Liver (tissue), 3 donors: ENCODE measurements around the gene NLK.

Experiments used
- FOXA1 ChIP-seq: IDR thresholded peaks from 2 replicates; pipeline ENCODE4 v1.6.1; 2016; ENCODE audit warnings: antibody characterized with exemption
- GABPA ChIP-seq, 2 donors: IDR thresholded peaks in 1 of 2; conservative IDR thresholded peaks in 1 of 2; 2 replicates each; pipeline ENCODE4 v1.6.1; 2016; ENCODE audit warnings: antibody characterized with exemption in 2 of 2, mild to moderate bottlenecking in 1 of 2, moderate library complexity in 1 of 2
- TF ChIP-seq, protein P1 (sequence below): IDR thresholded peaks from 2 replicates; pipeline ENCODE4 v1.6.1; 2016; ENCODE audit warnings: antibody characterized with exemption
- TF ChIP-seq, protein P2 (sequence below): fragments of 150-350 bp; IDR thresholded peaks from 2 replicates; pipeline ENCODE4 v1.5.1; 2017; ENCODE audit warnings: improper control_type of control experiment, low read depth, low read length; ENCODE audit not compliant: missing input control
- donor health status: healthy.
- donor health status: healthy.

DNA sequence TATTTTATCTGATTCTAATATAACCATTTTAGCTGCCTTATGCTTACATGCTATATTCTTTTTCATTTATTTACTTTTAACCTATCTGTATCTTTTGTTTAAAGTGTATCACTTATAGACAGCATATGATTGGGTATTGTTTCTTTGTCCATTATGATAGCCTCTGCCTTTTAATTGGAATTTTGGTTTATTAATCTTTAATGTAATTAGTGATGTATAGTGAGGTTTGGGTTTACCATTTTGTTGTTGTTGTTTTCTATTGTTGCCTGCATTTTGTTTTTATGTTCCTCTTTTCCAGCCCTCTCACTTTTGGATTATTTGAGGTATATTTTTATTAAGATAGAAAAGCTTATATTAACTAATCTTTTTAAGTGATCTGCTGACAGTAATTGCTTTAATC, 59.4 kb downstream of the NLK start:
- TF ChIP-seq, protein P1, sequence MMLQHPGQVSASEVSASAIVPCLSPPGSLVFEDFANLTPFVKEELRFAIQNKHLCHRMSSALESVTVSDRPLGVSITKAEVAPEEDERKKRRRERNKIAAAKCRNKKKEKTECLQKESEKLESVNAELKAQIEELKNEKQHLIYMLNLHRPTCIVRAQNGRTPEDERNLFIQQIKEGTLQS, result no peak
- TF ChIP-seq, protein P2, sequence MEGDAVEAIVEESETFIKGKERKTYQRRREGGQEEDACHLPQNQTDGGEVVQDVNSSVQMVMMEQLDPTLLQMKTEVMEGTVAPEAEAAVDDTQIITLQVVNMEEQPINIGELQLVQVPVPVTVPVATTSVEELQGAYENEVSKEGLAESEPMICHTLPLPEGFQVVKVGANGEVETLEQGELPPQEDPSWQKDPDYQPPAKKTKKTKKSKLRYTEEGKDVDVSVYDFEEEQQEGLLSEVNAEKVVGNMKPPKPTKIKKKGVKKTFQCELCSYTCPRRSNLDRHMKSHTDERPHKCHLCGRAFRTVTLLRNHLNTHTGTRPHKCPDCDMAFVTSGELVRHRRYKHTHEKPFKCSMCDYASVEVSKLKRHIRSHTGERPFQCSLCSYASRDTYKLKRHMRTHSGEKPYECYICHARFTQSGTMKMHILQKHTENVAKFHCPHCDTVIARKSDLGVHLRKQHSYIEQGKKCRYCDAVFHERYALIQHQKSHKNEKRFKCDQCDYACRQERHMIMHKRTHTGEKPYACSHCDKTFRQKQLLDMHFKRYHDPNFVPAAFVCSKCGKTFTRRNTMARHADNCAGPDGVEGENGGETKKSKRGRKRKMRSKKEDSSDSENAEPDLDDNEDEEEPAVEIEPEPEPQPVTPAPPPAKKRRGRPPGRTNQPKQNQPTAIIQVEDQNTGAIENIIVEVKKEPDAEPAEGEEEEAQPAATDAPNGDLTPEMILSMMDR, result no peak
- TF ChIP-seq FOXA1 (no peak), GABPA (IDR thresholded peaks at IDR 0.05 in 1 of 2, conservative IDR thresholded peaks at IDR 0.05 in 1 of 2) (no peak)
